H1 (cell line): ENCODE measurements around the gene SEL1L2. TPM values are rescaled to one million over a fixed set of nuclear protein-coding genes. Genes with fewer than 3 reads are reported as not detected.

Experiments used
- POLR2AphosphoS5 ChIP-seq: IDR thresholded peaks from 2 replicates; pipeline ENCODE4 v1.6.1; 2011; ENCODE audit warnings: low read depth, low read length
- TAF1 ChIP-seq: IDR thresholded peaks from 2 replicates; pipeline ENCODE4 v1.6.1; 2011; ENCODE audit warnings: mild to moderate bottlenecking, low read depth, low read length
- TAF7 ChIP-seq: optimal IDR thresholded peaks from 2 replicates; pipeline ENCODE3; 2011; ENCODE audit warnings: low read depth, mild to moderate bottlenecking, inconsistent platforms, low read length, moderate library complexity, borderline replicate concordance
- polyA plus RNA-seq, 7 experiments: library from polyadenylated mRNA; depleted of rRNA in 3 of 7; stranded (reverse) in 5 of 7; unstranded in 2 of 7; fragments of >200 nt in 5 of 7; fragments of 200-250 nt in 2 of 7; gene quantifications; 1 replicate in 5 of 7; 2 replicates in 1 of 7; 4 replicates in 1 of 7; pipeline versions ENCODE4 v1.2.1 to v1.2.3, GENCODE V29; 2011 to 2013; ENCODE audit warnings: missing spikeins in 2 of 7, mixed read lengths in 2 of 7
- total RNA-seq: library from RNA; stranded (reverse); fragmentation: NEBNext Ultra II Directional; extraction: Animal tissue kit (Norgen Biotek cat#: 25700); gene quantifications from 2 replicates; pipeline ENCODE4 v1.2.1, GENCODE V29; 2021

The SEL1L2 gene
- total and polyA plus RNA-seq, 2 of the 8 experiments (the other 6 are each of a cell fraction or from before 2014, with no cell fraction given) = not detected

GRCh38 chr20:14030991-14031390, 40.6 kb upstream of the SEL1L2 start (continued):
- TF ChIP-seq TAF1 (no peak), POLR2AphosphoS5 (no peak), TAF7 (no peak)
